ENCODE results near the gene UGT1A9.

Gene UGT1A9

DNA sequence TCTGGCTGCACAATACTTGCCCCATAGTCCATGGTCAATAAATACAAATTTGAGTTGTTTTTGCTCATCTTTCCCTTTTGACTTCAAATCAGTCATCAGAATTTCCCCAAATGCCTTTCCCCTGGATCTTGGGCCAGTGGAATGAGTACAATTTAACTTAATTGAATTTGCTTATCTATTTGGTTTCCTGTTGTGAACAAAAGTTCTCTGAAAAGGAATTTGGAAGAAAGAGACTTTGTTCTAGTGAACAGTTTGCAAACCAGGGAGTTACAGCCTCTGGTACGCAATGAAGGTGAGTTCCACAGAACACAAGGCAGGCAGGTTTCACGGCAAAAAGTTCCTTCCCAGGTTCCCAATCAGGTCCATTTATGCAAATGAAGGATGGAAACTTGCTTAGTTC, 87.2 kb downstream of the UGT1A9 start:
- no peak for DNase-seq (ENCODE audit: low spot score)

DNA sequence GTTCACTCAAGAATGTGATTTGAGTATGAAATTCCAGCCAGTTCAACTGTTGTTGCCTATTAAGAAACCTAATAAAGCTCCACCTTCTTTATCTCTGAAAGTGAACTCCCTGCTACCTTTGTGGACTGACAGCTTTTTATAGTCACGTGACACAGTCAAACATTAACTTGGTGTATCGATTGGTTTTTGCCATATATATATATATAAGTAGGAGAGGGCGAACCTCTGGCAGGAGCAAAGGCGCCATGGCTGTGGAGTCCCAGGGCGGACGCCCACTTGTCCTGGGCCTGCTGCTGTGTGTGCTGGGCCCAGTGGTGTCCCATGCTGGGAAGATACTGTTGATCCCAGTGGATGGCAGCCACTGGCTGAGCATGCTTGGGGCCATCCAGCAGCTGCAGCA, 88.3 kb downstream of the UGT1A9 start, which contains the start of gene UGT1A1:
Gene UGT1A1, plus strand, starts transcription at position 228 of the 400 bp plus-strand sequence. Its CDS starts 18 bp downstream, at position 246.
- DNase-seq (ENCODE audit: low spot score): no peak

DNA sequence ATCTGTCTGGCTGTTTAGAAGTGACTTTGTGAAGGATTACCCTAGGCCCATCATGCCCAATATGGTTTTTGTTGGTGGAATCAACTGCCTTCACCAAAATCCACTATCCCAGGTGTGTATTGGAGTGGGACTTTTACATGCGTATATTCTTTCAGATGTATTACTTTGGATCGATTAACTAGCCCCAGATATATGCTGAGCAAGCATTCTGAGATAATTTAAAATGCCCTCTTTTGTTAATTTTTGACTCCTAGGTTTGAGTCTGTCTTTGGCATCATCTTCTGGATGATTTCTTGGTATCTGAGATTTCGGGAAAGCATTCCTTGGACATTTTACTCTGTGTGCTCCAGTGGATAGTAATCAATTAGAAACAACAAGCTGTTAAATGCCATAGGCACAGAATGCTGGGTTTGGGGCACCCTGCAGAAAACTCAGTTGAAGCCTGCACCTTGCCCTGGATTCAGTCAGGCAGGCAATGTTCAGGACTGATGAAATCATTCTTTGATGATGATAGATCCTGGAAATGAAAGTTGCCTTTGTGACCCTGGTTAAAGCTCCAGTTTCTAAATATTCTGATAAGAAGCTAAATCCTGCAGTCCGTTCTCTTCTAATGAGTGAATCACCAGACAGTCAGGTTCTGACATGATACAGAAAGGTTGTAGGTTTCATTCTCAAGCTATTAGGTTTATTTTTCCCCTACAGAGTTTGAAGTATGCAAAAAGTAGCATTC, 89.5 kb downstream of the UGT1A9 start:
- DNase-seq (ENCODE audit: low spot score): no peak

DNA sequence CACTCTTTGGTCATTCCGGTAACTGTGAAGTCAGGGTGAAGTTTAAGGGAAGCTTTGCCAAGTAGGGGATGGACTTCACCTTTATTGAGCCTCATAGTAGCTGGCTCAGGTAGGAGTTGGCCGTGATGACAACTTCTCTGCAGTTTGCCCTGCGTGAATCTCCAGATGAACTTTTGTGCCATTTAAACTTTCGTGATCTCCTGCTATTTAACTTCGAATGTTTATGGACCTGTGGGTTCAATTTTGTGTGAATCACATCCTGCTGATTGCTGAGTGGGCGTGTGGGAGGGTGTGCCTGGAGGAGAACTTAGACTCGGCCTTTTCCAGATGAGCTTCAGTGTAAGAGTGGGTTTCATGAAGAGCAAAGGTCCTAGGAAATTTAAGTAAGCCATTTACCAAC, 92.6 kb downstream of the UGT1A9 start:
- DNase-seq (ENCODE audit: low spot score): no peak

DNA sequence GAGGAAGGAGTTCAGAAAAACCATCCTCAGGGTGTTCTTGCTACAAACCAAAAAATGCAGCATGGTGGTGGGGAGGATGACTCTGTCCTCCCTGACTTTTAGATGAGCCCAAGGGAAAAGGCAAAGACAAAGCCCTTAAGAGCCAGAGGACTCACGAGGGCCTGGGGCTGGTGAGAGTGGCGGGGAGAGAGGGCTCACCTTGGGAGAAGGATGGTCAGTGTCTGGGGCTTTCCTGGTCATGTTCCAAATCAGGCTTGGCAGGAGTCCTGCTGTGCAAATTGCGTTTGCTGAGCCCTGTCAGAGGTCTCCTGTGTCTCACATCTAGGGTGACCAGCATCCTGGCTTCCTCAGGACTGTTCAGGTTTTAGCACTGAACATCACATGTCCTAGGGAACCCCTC, 93.1 kb downstream of the UGT1A9 start:
- no peak for DNase-seq (ENCODE audit: low spot score)

DNA sequence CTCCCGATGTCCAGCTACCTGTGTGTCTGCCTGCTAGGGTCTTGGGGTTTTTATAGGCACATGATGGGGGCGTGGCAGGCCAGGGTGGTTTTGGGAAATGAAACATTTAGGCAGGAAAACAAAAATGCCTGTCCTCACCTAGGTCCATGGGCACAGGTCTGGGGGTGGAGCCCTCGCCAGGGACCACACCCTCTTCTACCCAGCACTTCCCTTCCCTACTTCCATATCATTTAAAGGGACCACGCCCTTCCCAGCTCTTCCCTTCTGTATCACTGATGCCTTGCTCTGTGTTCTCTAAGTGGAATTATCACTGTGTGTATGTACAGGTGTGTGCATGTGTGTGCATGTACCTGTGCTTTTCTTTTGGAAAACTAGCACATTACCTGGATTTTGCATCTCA, 94.7 kb downstream of the UGT1A9 start:
- DNase-seq (ENCODE audit: low spot score): no peak

DNA sequence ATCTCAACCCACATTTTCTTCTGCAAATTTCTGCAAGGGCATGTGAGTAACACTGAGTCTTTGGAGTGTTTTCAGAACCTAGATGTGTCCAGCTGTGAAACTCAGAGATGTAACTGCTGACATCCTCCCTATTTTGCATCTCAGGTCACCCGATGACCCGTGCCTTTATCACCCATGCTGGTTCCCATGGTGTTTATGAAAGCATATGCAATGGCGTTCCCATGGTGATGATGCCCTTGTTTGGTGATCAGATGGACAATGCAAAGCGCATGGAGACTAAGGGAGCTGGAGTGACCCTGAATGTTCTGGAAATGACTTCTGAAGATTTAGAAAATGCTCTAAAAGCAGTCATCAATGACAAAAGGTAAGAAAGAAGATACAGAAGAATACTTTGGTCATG, 96.4 kb downstream of the UGT1A9 start:
- no peak for DNase-seq (ENCODE audit: low spot score)

DNA sequence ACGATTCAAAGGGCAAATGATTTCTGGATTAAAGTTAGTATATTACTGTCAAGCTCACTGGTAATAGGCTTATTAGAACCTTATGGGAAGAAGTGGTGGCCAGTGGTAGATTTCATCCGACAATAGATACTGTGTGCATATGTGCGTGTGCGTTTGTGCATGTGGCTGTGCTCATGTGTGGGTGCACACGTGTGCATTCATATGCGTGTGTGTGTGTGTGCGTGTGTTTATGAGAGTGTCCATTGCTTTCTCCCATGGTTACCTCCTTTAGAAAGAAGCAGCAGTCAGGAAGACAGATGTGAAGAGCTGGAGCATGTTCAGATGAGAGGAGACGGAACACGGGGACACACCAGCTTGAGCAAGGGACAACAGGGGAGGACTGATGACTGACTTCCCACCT, 97.6 kb downstream of the UGT1A9 start:
- no peak for DNase-seq (ENCODE audit: low spot score)

DNA sequence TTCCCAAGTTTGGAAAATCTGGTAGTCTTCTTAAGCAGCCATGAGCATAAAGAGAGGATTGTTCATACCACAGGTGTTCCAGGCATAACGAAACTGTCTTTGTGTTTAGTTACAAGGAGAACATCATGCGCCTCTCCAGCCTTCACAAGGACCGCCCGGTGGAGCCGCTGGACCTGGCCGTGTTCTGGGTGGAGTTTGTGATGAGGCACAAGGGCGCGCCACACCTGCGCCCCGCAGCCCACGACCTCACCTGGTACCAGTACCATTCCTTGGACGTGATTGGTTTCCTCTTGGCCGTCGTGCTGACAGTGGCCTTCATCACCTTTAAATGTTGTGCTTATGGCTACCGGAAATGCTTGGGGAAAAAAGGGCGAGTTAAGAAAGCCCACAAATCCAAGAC, 100.5 kb downstream of the UGT1A9 start:
- no peak for DNase-seq (ENCODE audit: low spot score)

DNA sequence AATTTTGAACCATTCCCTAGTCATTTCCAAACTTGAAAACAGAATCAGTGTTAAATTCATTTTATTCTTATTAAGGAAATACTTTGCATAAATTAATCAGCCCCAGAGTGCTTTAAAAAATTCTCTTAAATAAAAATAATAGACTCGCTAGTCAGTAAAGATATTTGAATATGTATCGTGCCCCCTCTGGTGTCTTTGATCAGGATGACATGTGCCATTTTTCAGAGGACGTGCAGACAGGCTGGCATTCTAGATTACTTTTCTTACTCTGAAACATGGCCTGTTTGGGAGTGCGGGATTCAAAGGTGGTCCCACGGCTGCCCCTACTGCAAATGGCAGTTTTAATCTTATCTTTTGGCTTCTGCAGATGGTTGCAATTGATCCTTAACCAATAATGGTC, 100.9 kb downstream of the UGT1A9 start:
- DNase-seq (ENCODE audit: low spot score): no peak

DNA sequence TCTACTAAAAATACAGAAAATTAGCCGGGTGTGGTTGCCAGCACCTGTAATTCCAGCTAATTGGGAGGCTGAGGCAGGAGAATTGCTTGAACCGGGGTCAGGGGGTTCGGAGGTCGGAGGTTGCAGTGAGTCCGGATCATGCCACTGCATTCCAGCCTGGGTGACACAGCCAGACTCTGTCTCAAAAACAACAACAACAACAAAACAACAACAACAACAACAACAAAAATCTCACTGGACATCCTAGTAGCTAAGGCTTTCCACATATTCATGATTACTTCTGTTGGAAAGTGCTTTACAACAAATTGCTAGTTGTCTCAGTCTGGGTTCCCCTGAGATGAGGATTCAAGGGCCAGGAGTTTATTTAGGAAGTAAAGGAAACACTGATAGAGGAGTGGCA, 102.2 kb downstream of the UGT1A9 start:
- DNase-seq (ENCODE audit: low spot score): no peak

DNA sequence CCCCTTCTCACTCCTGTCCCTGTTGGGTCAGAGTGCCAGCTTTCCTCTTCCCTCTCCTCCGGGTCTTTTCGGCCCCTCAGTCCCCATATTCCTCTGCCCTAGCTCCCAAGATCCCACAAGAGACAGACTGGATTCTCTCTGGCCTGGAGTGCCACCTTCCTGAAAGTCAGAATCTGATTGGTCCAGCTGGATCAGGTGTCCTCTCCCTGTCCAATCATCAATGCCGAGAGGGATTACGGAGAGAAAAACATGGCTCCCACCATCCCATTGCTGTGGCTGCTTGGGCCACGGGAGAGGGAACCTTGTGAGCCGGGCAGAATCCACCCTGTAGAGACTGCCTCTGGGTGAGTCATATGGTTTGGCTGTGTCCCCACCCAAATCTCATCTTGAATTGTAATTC, 103.7 kb downstream of the UGT1A9 start:
- DNase-seq (ENCODE audit: low spot score): no peak

DNA sequence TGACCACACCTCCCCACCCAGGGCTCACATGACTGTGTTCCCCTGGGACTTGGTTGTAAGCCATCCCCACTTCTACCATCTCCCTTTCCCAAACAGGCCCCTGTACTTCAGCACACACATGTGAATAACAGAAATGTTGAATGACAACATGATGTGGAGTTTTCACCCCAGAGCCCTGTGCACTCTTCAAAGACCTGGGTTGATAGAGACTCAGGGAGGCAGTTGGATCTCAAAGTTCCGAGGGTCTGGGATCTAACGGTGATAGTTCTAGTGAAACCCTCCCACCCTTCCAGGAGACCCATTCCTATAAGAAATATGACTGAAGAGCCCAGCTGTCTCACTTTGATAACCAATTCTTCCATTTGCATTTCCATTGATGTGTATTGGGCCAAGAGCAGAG, 106.3 kb downstream of the UGT1A9 start, which contains the start of gene MROH2A:
Gene MROH2A, plus strand, starts transcription at position 301 of the 400 bp plus-strand sequence. CDS start 1,029 bp downstream, outside the sequence.
- no peak for DNase-seq (ENCODE audit: low spot score)

DNA sequence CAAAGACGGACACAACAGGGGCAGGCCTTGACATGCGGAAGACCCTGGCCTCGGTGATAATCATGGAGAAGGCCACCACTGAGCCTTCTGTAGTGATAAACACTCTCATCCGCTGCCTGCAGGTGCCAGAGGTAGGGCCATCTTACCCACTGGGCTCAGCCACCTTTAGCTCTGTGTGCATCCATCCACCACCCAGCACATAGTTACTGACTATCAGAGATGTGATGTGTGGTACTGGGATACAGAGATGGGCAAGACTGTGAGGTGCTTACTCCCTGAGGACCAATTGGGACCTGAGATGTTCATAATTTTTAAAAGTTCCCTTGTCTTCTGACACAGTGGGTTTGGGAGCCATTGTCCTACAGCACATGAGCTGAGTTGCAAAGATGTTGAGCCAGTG, 108.0 kb downstream of the UGT1A9 start:
- no peak for DNase-seq (ENCODE audit: low spot score)

DNA sequence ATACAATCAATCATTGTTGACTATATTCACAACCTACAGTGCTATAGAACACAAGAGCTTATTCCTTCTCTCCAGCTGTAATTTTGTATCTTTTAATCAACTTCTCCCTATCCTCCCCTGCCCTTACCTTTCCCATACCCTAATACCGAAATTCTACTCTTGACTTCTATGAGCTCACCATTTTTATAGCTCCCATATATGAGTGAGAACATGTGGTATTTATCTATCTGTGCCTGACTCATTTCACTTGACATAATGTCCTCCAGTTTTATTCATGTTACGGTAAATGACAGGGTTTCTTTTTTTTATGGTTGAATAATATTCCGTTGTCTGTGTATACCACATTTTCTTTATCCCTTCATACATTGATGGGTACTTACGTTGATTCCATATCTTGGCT, 109.1 kb downstream of the UGT1A9 start:
- DNase-seq (ENCODE audit: low spot score): no peak

DNA sequence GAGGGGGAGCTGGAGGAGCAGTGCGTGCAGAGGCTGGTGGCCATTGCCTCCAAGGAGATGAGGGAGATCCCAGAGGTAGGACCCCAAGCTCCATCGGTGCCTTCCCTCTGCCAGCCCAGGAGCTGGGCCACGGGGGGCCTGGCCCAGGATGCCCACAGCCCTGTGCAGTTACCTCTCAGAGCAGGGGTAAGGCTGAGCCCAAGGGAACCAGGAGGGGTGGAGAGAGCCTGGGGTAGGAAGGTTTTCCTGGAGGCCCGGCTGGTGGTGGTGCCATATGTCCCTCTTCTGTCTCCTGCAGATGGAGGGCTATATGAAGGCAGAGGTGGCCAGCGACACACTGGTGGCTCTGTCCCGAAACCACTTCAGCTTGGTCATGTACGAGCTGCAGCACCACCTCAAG, 117.9 kb downstream of the UGT1A9 start:
- DNase-seq (ENCODE audit: low spot score): no peak

DNA sequence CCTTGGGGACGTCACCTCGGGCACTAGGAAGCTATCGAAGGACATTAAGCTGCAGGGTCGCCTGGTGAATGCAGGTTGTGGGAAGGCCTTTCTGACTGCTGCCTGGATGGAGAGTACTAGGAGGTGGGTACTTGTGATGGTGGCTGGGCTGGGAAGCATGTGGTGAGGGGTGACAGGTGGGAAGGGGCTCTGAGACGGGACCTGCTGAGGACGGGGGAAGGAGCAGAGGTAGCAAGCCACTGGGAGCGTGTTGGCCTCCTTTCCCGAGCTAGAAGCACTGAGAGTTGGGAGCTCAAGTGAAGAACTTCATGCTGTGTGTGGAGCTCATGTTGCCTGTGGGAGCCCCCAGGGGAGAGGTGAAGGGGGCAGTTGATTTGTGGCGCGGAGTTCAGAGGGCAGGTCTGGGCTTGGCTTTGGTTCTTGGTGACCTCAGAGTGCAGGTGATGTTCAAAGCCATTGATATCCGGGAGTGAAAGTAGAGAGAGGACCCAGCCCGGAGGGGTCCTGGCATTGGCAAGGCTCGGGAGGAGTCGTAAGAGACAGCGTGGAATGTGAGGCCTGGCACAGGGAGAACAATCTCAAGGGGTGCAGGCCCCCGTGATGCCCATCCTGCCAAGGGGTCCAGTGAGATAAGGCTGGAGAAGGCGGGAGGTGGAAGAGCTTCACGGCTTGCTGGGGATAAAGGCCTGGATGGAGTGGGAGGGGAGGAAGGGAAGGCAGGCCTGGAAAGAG, 119.6 kb downstream of the UGT1A9 start:
- no peak for DNase-seq (ENCODE audit: low spot score)

DNA sequence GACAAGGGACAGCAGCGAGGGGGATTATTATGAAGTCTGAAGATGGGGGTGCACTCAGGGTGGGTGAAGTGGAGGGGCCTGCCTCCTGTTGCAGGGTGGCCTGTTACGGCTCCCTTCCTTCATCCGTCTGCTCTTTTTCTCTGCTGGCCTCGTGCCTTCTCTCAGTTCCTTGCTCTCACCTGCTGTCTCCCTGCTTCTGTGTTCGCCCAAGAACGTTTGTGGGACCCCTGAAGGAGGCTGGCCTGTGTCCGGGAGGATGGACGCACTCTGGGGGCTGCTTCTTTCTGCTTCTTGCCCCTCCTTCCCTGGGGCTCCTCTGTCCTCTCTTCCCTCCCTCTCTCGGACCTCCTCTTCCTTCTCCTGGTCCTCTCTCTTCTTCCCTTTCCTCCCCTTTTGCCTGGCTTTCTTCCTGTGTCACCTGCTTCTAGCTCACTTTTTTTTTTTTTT, 120.2 kb downstream of the UGT1A9 start:
- no peak for DNase-seq (ENCODE audit: low spot score)

DNA sequence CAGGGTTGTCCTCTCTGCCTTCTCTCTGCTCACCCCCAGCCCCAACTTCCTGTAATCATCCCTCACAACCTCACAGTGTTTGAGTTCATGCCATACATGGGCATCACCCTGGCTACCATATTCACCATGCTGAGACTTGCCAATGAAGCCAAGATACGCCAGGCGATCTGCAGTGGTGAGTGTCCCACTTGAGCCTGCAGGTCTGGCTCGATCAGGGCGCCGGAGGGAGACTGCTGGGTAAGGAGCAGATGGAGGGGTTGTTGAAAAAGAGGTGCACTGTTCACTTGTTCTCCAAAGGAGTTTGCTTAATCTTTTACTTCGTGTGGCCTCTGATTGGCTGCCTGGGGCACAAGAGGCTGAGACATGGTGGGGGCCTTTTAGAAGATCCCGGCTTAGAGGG, 121.0 kb downstream of the UGT1A9 start:
- DNase-seq (ENCODE audit: low spot score): no peak

DNA sequence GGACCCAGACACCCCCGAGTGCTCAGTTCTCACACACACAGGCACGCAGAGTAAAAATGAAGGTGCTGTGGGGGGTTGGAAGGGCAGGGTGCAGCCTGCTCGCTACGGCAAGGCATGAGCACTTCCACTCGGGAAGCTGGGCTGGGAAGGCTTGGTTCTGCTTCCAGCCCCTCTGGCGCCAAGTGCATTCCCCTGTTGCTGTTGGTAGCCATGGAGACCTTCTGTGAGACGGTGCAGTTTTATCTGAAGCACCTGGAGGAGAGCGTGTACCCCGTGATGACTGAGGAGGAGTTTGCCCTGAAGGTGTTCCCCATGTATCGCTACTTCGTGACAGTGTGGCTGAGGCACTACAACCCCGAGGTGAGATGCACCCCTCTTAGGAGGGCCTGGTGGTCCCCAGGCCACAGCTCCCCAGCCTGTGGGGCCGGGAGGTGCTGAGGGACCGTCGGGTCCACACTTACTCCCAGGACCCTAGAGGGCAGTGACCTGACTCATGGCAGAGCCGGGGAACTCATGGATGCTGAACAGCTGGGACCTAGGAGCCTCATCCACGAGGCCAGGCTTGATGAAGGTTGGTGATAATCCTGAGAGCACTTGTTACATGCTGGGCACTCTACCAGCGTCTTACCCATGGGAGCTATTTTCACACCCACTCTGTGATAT, 121.9 kb downstream of the UGT1A9 start:
- DNase-seq (ENCODE audit: low spot score): no peak

DNA sequence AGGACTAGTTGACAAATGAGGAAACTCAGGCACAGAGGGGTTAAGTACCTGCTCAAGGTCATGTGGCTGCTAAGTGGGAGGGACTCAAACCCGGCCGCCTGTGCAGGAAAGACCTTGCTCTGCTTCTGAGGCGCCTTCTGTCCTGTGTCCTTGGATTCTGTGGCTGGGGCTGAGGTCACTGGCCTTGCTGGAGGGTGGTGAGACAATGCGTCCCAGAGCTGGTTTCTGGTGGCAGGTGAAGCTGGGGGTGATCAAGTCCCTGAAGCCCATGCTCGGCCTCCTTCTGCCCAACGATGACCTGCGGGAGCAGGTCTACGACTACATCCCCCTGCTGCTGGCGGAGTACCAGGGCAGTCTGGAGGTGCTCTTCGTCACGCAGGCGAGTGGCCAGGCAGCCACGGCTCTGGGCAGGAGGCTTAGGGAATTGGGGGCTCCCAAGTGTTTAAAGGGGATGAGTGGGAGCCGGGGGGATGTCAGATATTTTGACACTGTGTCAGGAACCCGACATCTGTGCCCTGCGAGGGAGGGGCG, 122.5 kb downstream of the UGT1A9 start:
- no peak for DNase-seq (ENCODE audit: low spot score)

DNA sequence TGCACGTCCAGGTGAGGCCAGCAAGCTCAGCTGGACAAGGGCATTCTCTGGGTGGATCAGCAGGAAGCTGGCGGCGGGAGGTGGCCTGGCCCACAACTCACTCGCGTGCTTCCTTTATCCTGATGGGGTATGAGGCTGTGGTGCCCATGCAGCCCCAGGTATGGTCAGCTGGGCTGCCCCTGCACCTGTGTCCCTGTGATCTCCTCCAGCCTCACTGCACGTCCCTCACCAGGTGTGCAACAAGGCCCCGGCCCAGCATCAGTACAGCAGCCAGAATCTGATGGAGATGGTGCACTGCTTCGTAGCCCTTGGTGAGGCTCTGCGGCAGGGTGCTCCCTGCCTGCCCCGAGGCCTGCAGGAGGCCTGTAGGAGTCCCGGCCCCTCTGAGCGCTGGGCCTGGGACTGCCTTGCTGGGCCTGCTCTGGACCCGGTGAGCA, 124.1 kb downstream of the UGT1A9 start:
- no peak for DNase-seq (ENCODE audit: low spot score)

DNA sequence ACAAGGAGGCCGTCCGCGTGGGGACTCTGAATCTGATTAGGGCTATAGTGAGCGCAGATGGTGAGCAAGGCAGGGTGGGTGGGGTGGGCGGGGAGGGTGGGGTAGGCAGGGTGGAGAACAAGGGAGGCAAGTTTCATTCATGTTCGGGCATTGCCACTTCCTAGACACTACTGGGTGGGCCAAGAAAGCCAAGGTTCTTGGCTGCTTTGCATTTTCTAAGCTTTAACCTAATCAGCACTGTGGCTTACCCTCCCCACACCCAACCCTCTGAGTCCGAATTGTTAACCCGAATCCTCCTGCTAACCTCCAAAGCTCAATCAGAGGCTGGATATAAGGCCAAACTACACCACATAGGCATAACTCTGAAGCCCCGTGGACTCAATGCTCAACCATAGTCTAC, 124.6 kb downstream of the UGT1A9 start:
- no peak for DNase-seq (ENCODE audit: low spot score)

Measured in hematopoietic multipotent progenitor cell treated with erythropoietin and hydrocortisone succinate and interleukin-3 and kit ligand, for 17 days (in vitro differentiated cells).